Neural cell (in vitro differentiated cells): Measurements from ENCODE around the gene TRPV2. TPM values are rescaled to one million over a fixed set of nuclear protein-coding genes. Genes with fewer than 3 reads are reported as not detected.

Experiments
- H2AFZ ChIP-seq: fragments of 200-600, 300-800 bp; sonication (generic), shearing (Covaris generic); 2 replicates; pipeline ENCODE4 v1.6.0; 2014; ENCODE audit warnings: low read depth, mild to moderate bottlenecking, antibody characterized with exemption, low read length, moderate library complexity
- H3F3A ChIP-seq: fragments of 200-600 bp; shearing (Covaris generic); 2 replicates; pipeline ENCODE4 v1.6.1; 2016; ENCODE audit warnings: mild to moderate bottlenecking, moderate library complexity, mixed read lengths, antibody characterized with exemption, low read length; ENCODE audit not compliant: insufficient read depth, poor library complexity, severe bottlenecking
- H3K27ac ChIP-seq: fragments of 200-600, 300-800 bp; sonication (generic), shearing (Covaris generic); 2 replicates; pipeline ENCODE4 v1.5.1; 2014; ENCODE audit warnings: mild to moderate bottlenecking, low read length, moderate library complexity
- H3K27me3 ChIP-seq: fragments of 300-800, 200-600 bp; sonication (generic), shearing (Covaris generic); 2 replicates; pipeline ENCODE4 v1.6.0; 2014; ENCODE audit warnings: mild to moderate bottlenecking, low read depth, low read length, moderate library complexity; ENCODE audit not compliant: insufficient read depth
- H3K36me3 ChIP-seq: fragments of 300-800, 200-600 bp; sonication (generic), shearing (Covaris generic); 2 replicates; pipeline ENCODE4 v1.5.1; 2014; ENCODE audit warnings: mild to moderate bottlenecking, antibody characterized with exemption, low read length, moderate library complexity; ENCODE audit not compliant: insufficient read depth
- H3K4me2 ChIP-seq: fragments of 300-800, 200-600 bp; sonication (generic), shearing (Covaris generic); 2 replicates; pipeline ENCODE4 v1.6.0; 2014; ENCODE audit warnings: mild to moderate bottlenecking, low read length
- H3K4me3 ChIP-seq: fragments of 300-800, 200-600 bp; sonication (generic), shearing (Covaris generic); 2 replicates; pipeline ENCODE4 v1.5.1; 2014; ENCODE audit warnings: mild to moderate bottlenecking, low read length, moderate library complexity
- H3K79me2 ChIP-seq: fragments of 200-600 bp; shearing (Covaris generic); replicated peaks from 2 replicates; pipeline ENCODE4 v1.6.0; 2014; ENCODE audit warnings: mild to moderate bottlenecking, low read length, moderate library complexity; ENCODE audit not compliant: insufficient read depth
- H3K9ac ChIP-seq: fragments of 300-800, 200-600 bp; sonication (generic), shearing (Covaris generic); 2 replicates; pipeline ENCODE4 v1.6.1; 2016; ENCODE audit warnings: mild to moderate bottlenecking, low read length, mixed read lengths
- H3K9me2 ChIP-seq: fragments of 200-600 bp; shearing (Covaris generic); 2 replicates; pipeline ENCODE4 v1.6.1; 2016; ENCODE audit warnings: mild to moderate bottlenecking, low read length, mixed read lengths; ENCODE audit not compliant: insufficient read depth
- H3K9me3 ChIP-seq: fragments of 200-600, 300-800 bp; sonication (generic), shearing (Covaris generic); 2 replicates; pipeline ENCODE4 v1.6.1; 2016; ENCODE audit warnings: mild to moderate bottlenecking, mixed run types, low read length, moderate library complexity, mixed read lengths
- H4K20me1 ChIP-seq: fragments of 200-600 bp; shearing (Covaris generic); 2 replicates; pipeline ENCODE4 v1.6.1; 2016; ENCODE audit warnings: mild to moderate bottlenecking, mixed run types; ENCODE audit not compliant: insufficient read depth
- EP300 ChIP-seq: fragments of 450-650 bp; conservative IDR thresholded peaks from 2 replicates; pipeline ENCODE4 v1.6.1; 2014; ENCODE audit warnings: antibody characterized with exemption, mild to moderate bottlenecking, moderate library complexity; ENCODE audit not compliant: poor library complexity, severe bottlenecking
- EZH2 ChIP-seq: fragments of 200-600, 300-800 bp; shearing (Covaris generic), sonication (generic); IDR thresholded peaks from 2 replicates; pipeline ENCODE4 v1.6.1; 2014; ENCODE audit warnings: antibody characterized with exemption, low read length, borderline replicate concordance, mild to moderate bottlenecking; ENCODE audit not compliant: insufficient read depth, poor library complexity, severe bottlenecking
- MXI1 ChIP-seq: fragments of 450-650 bp; conservative IDR thresholded peaks from 2 replicates; pipeline ENCODE4 v1.6.1; 2014; ENCODE audit warnings: antibody characterized with exemption, mild to moderate bottlenecking; ENCODE audit not compliant: poor library complexity, severe bottlenecking
- POLR2AphosphoS5 ChIP-seq: IDR thresholded peaks from 2 replicates; pipeline ENCODE4 v1.6.1; 2012
- RAD21 ChIP-seq: fragments of 450-650 bp; conservative IDR thresholded peaks from 2 replicates; pipeline ENCODE4 v1.6.1; 2014; ENCODE audit warnings: antibody characterized with exemption, mild to moderate bottlenecking, moderate library complexity
- SMC3 ChIP-seq: fragments of 450-650 bp; conservative IDR thresholded peaks from 2 replicates; pipeline ENCODE4 v1.6.1; 2014; ENCODE audit warnings: antibody characterized with exemption, mild to moderate bottlenecking, moderate library complexity; ENCODE audit not compliant: poor library complexity
- TAF1 ChIP-seq: IDR thresholded peaks from 2 replicates; pipeline ENCODE4 v1.6.1; 2012; ENCODE audit warnings: low read depth
- polyA plus RNA-seq: library from polyadenylated mRNA; depleted of rRNA; stranded (reverse); fragments of >200 nt; gene quantifications from 2 replicates; pipeline ENCODE4 v1.2.3, GENCODE V29; 2014
- TF ChIP-seq, protein P1 (sequence below): IDR thresholded peaks from 2 replicates; pipeline ENCODE4 v1.6.1; 2012; ENCODE audit warnings: borderline replicate concordance
- TF ChIP-seq, protein P2 (sequence below): fragments of 450-650 bp; IDR thresholded peaks from 2 replicates; pipeline ENCODE4 v1.5.1; 2014; ENCODE audit warnings: antibody characterized with exemption, mild to moderate bottlenecking, moderate library complexity; ENCODE audit not compliant: poor library complexity, severe bottlenecking

Gene TRPV2
- polyA plus RNA-seq, 1 donor from 2014 or later: not detected

DNA sequence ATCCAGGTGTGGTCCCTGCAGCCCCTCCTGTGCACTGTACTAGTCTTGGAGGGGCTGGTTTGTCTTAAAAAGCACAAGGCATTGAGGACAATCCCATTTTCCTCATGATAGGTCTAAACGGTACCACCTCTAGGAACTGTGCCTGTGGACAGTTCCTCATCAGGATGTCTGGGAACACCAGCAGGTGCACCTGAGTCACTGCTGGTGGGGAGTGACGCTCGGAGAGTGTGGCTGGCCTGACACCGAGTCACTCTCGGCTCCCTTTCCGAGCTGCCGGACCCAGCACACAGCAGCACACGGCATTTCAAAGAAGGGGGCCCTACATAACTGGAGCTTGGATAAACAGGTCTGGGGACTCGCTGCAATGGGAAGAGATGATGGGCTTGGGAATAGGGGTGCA lies 51.0 kb downstream of the TRPV2 start:
- Histone ChIP-seq H3K27me3 (no peaks in the 10 kb centered on the region), H4K20me1 (no peaks in the 10 kb centered on the region), H3K9ac (no peak overlapping the region), H3K36me3 (no peaks in the 10 kb centered on the region), H3K9me3 (no peaks in the 10 kb centered on the region), H3K79me2 (no peaks in the 10 kb centered on the region), H3K4me3 (no peak overlapping the region), H3K27ac (no peak overlapping the region), H3K9me2 (no peaks in the 10 kb centered on the region), H2AFZ (no peak overlapping the region), H3K4me2 (no peak overlapping the region), H3F3A (no peaks in the 10 kb centered on the region)
- TF ChIP-seq POLR2AphosphoS5 (no peak), MXI1 (no peak), EZH2 (no peak), TAF1 (no peak), EP300 (no peak), SMC3 (no peak), RAD21 (no peak)
- TF ChIP-seq, protein P1, sequence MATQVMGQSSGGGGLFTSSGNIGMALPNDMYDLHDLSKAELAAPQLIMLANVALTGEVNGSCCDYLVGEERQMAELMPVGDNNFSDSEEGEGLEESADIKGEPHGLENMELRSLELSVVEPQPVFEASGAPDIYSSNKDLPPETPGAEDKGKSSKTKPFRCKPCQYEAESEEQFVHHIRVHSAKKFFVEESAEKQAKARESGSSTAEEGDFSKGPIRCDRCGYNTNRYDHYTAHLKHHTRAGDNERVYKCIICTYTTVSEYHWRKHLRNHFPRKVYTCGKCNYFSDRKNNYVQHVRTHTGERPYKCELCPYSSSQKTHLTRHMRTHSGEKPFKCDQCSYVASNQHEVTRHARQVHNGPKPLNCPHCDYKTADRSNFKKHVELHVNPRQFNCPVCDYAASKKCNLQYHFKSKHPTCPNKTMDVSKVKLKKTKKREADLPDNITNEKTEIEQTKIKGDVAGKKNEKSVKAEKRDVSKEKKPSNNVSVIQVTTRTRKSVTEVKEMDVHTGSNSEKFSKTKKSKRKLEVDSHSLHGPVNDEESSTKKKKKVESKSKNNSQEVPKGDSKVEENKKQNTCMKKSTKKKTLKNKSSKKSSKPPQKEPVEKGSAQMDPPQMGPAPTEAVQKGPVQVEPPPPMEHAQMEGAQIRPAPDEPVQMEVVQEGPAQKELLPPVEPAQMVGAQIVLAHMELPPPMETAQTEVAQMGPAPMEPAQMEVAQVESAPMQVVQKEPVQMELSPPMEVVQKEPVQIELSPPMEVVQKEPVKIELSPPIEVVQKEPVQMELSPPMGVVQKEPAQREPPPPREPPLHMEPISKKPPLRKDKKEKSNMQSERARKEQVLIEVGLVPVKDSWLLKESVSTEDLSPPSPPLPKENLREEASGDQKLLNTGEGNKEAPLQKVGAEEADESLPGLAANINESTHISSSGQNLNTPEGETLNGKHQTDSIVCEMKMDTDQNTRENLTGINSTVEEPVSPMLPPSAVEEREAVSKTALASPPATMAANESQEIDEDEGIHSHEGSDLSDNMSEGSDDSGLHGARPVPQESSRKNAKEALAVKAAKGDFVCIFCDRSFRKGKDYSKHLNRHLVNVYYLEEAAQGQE: no peak
- TF ChIP-seq, protein P2, sequence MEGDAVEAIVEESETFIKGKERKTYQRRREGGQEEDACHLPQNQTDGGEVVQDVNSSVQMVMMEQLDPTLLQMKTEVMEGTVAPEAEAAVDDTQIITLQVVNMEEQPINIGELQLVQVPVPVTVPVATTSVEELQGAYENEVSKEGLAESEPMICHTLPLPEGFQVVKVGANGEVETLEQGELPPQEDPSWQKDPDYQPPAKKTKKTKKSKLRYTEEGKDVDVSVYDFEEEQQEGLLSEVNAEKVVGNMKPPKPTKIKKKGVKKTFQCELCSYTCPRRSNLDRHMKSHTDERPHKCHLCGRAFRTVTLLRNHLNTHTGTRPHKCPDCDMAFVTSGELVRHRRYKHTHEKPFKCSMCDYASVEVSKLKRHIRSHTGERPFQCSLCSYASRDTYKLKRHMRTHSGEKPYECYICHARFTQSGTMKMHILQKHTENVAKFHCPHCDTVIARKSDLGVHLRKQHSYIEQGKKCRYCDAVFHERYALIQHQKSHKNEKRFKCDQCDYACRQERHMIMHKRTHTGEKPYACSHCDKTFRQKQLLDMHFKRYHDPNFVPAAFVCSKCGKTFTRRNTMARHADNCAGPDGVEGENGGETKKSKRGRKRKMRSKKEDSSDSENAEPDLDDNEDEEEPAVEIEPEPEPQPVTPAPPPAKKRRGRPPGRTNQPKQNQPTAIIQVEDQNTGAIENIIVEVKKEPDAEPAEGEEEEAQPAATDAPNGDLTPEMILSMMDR: no peak

DNA sequence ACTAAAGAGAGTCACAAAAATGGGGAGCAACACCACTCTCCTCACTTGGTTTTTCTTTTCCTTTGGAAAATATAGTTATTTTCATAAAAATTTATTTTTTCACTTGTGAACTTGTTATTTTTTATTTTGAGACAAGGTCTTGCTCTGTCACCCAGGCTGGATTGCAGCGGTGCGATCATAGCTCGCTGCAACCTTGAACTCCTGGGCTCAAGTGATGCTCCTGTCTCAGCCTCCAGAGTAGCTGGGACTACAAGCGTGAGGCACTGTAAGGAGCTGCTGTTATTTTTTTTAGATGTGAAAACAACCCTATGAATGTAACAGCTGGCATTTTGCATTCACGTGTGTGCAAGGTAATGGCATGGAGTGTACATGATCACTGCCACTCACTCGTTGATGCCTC lies 51.7 kb downstream of the TRPV2 start:
- H3K27ac ChIP-seq: no peak overlapping the region
- H3K4me2 ChIP-seq: no peak overlapping the region
- H3F3A ChIP-seq: no peaks in the 10 kb centered on the region
- H3K9me2 ChIP-seq: no peaks in the 10 kb centered on the region
- no peak for TF ChIP-seq EZH2
- TF ChIP-seq SMC3: no peak
- TF ChIP-seq, protein P2: no peak
- no peak for TF ChIP-seq RAD21
- TF ChIP-seq TAF1: no peak
- TF ChIP-seq MXI1: no peak
- TF ChIP-seq, protein P1: no peak
- TF ChIP-seq POLR2AphosphoS5: no peak
- TF ChIP-seq EP300: no peak
- no peak overlapping the region for H3K4me3 ChIP-seq
- no peaks in the 10 kb centered on the region for H3K27me3 ChIP-seq
- no peaks in the 10 kb centered on the region for H4K20me1 ChIP-seq
- no peaks in the 10 kb centered on the region for H3K79me2 ChIP-seq
- H3K9ac ChIP-seq: no peak overlapping the region
- H3K36me3 ChIP-seq: no peaks in the 10 kb centered on the region
- no peaks in the 10 kb centered on the region for H3K9me3 ChIP-seq
- no peak overlapping the region for H2AFZ ChIP-seq
